ENCODE measurements around the gene ATP6V0D1. TPM values are rescaled to one million over a fixed set of nuclear protein-coding genes. Genes with fewer than 3 reads are reported as not detected.
"Not testable (repeated sequence)": the region's sequence is repeated elsewhere in the genome, so short reads cannot be mapped to it uniquely, and the experiment has no call there.

Gene ATP6V0D1
- total RNA-seq, 1 experiment from 2014 or later: 85.3 TPM

GRCh38 chr16:67490335-67491096 is 9.6 kb upstream of the ATP6V0D1 start:
- Mint-ChIP-seq H3K4me1 (ENCODE audit: low read depth, unreplicated experiment) (no peaks in the 10 kb centered on the region), H3K27me3 (ENCODE audit: unreplicated experiment) (no peaks in the 10 kb centered on the region), H3K4me3 (ENCODE audit: low read depth, unreplicated experiment) (no peak overlapping the region), H3K36me3 (ENCODE audit: insufficient read depth, unreplicated experiment) (no peaks in the 10 kb centered on the region), H3K9me3 (ENCODE audit: low read depth, unreplicated experiment) (no peaks in the 10 kb centered on the region), H3K27ac (ENCODE audit: unreplicated experiment) (no peak overlapping the region)
- no TSS peak for BruUV-seq (replicated peaks)
- DNase-seq: no peak
- intact Hi-C loops (cut with micrococcal nuclease; ENCODE audit: unreplicated experiment): no loop called here
- no peak for TF ChIP-seq CTCF (IDR thresholded peaks at IDR 0.05; ENCODE audit: unreplicated experiment)
- CTCF ChIA-PET: interaction anchor here (0.5 to 0.7 kb wide), 4 partner anchors 53 to 332 kb away, joined by 3 read pairs; no protein-coding TSS in a partner anchor

GRCh38 chr16:67489401-67490083 is 8.6 kb upstream of the ATP6V0D1 start:
- Mint-ChIP-seq H3K9me3 (ENCODE audit: low read depth, unreplicated experiment) (no peaks in the 10 kb centered on the region), H3K27me3 (ENCODE audit: unreplicated experiment) (no peaks in the 10 kb centered on the region), H3K4me3 (ENCODE audit: low read depth, unreplicated experiment) (no peak overlapping the region), H3K27ac (ENCODE audit: unreplicated experiment) (no peak overlapping the region), H3K4me1 (ENCODE audit: low read depth, unreplicated experiment) (no peaks in the 10 kb centered on the region), H3K36me3 (ENCODE audit: insufficient read depth, unreplicated experiment) (no peaks in the 10 kb centered on the region)
- intact Hi-C loops (cut with micrococcal nuclease; ENCODE audit: unreplicated experiment): no loop called here
- BruUV-seq (replicated peaks): no TSS peak
- no peak for TF ChIP-seq CTCF (IDR thresholded peaks at IDR 0.05; ENCODE audit: unreplicated experiment)
- CTCF ChIA-PET: interaction anchor here (0.6 to 0.9 kb wide), 5 partner anchors 24 to 176 kb away, joined by 3 to 4 read pairs (median 3); no protein-coding TSS in a partner anchor
- no peak for DNase-seq

- BruUV-seq (replicated peaks); H3K4me1 Mint-ChIP-seq (ENCODE audit: low read depth, unreplicated experiment); H3K9me3 Mint-ChIP-seq (ENCODE audit: low read depth, unreplicated experiment); H3K27me3 Mint-ChIP-seq (ENCODE audit: unreplicated experiment); DNase-seq; H3K27ac Mint-ChIP-seq (ENCODE audit: unreplicated experiment); H3K4me3 Mint-ChIP-seq (ENCODE audit: low read depth, unreplicated experiment); intact Hi-C loops (cut with micrococcal nuclease; ENCODE audit: unreplicated experiment); H3K36me3 Mint-ChIP-seq (ENCODE audit: insufficient read depth, unreplicated experiment); CTCF ChIA-PET: not testable (repeated sequence)
Observed at GRCh38 chr16:67487561-67487960, 6.6 kb upstream of the ATP6V0D1 start.

- BruUV-seq (replicated peaks): no TSS peak
- Mint-ChIP-seq H3K27me3 (ENCODE audit: unreplicated experiment) (no peaks in the 10 kb centered on the region), H3K4me1 (ENCODE audit: low read depth, unreplicated experiment) (peaks cover 10% of the 10 kb centered on the region), H3K36me3 (ENCODE audit: insufficient read depth, unreplicated experiment) (peaks cover 5% of the 10 kb centered on the region), H3K9me3 (ENCODE audit: low read depth, unreplicated experiment) (no peaks in the 10 kb centered on the region), H3K4me3 (ENCODE audit: low read depth, unreplicated experiment) (no peak overlapping the region), H3K27ac (ENCODE audit: unreplicated experiment) (no peak overlapping the region)
- CTCF ChIA-PET: no interaction called here
- intact Hi-C loops (cut with micrococcal nuclease; ENCODE audit: unreplicated experiment): no loop called here
- DNase-seq: no peak
- no peak for TF ChIP-seq CTCF (IDR thresholded peaks at IDR 0.05; ENCODE audit: unreplicated experiment)
Observed at GRCh38 chr16:67486805-67487204, 5.8 kb upstream of the ATP6V0D1 start.

All from Calu3 (cell line).